Sigmoid colon (tissue), 4 donors: Measurements from ENCODE around the gene ADK.

Experiments used
- POLR2A ChIP-seq, 2 donors: fragments of 450-650 bp; IDR thresholded peaks; one replicate each; pipeline ENCODE4 v1.6.1; 2016; ENCODE audit warnings: antibody characterized with exemption in 2 of 2, mild to moderate bottlenecking in 2 of 2, moderate library complexity in 2 of 2
- POLR2AphosphoS5 ChIP-seq, 4 donors: sonication (generic); formaldehyde crosslinking; IDR thresholded peaks; one replicate each; pipeline ENCODE4 v1.6.1; 2017; ENCODE audit warnings: antibody characterized with exemption in 4 of 4
- TF ChIP-seq, protein P1 (sequence below), 4 experiments: fragments of 450-650 bp in 3 of 4; fragments of 200-600 bp in 1 of 4; IDR thresholded peaks; one replicate each; pipeline ENCODE4 v1.5.1; 2016 to 2019; ENCODE audit warnings: antibody characterized with exemption in 4 of 4, mild to moderate bottlenecking in 3 of 4, moderate library complexity in 2 of 4

DNA sequence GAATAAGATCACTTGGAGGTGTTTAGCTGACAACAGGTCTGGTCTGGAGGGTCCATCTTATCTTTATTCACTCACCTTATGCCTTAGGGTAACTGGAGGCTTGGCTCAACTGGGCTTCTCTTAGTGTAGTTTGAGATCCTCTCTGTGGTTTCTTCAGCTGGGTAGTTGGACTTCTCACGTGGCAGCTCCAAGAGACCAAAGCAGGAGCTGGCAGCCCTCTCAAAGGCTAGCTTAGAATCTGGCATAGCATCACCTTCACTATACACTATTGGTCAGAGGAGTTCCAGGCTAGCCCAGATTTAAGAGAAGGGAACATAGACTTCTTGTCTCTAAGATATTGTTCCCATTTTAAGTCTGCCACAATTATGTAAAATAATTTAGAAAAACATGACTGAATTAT, 16.4 kb downstream of the ADK start:
- TF ChIP-seq POLR2AphosphoS5 (IDR thresholded peaks at IDR 0.05) (no peak), POLR2A (IDR thresholded peaks at IDR 0.05) (no peak)
- TF ChIP-seq, protein P1, sequence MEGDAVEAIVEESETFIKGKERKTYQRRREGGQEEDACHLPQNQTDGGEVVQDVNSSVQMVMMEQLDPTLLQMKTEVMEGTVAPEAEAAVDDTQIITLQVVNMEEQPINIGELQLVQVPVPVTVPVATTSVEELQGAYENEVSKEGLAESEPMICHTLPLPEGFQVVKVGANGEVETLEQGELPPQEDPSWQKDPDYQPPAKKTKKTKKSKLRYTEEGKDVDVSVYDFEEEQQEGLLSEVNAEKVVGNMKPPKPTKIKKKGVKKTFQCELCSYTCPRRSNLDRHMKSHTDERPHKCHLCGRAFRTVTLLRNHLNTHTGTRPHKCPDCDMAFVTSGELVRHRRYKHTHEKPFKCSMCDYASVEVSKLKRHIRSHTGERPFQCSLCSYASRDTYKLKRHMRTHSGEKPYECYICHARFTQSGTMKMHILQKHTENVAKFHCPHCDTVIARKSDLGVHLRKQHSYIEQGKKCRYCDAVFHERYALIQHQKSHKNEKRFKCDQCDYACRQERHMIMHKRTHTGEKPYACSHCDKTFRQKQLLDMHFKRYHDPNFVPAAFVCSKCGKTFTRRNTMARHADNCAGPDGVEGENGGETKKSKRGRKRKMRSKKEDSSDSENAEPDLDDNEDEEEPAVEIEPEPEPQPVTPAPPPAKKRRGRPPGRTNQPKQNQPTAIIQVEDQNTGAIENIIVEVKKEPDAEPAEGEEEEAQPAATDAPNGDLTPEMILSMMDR (IDR thresholded peaks at IDR 0.05), result no peak
